Testis (tissue), 2 donors: ENCODE measurements around the gene VPS37B.

Source experiments
- POLR2A ChIP-seq: fragments of 450-650 bp; IDR thresholded peaks from one replicate; pipeline ENCODE4 v1.6.1; 2017; ENCODE audit warnings: antibody characterized with exemption, mild to moderate bottlenecking, moderate library complexity
- TF ChIP-seq, protein P1 (sequence below), 3 experiments: fragments of 450-650 bp in 2 of 3; fragments of 200-600 bp in 1 of 3; sonication (generic) in 1 of 3; IDR thresholded peaks; one replicate each; pipeline ENCODE4 v1.5.1; 2016 to 2019; ENCODE audit warnings: antibody characterized with exemption in 3 of 3, mild to moderate bottlenecking in 2 of 3, moderate library complexity in 1 of 3

- TF ChIP-seq, protein P1, sequence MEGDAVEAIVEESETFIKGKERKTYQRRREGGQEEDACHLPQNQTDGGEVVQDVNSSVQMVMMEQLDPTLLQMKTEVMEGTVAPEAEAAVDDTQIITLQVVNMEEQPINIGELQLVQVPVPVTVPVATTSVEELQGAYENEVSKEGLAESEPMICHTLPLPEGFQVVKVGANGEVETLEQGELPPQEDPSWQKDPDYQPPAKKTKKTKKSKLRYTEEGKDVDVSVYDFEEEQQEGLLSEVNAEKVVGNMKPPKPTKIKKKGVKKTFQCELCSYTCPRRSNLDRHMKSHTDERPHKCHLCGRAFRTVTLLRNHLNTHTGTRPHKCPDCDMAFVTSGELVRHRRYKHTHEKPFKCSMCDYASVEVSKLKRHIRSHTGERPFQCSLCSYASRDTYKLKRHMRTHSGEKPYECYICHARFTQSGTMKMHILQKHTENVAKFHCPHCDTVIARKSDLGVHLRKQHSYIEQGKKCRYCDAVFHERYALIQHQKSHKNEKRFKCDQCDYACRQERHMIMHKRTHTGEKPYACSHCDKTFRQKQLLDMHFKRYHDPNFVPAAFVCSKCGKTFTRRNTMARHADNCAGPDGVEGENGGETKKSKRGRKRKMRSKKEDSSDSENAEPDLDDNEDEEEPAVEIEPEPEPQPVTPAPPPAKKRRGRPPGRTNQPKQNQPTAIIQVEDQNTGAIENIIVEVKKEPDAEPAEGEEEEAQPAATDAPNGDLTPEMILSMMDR (IDR thresholded peaks at IDR 0.05) = no peak
- TF ChIP-seq POLR2A = no peak
Measured at GRCh38 chr12:122851820-122852219, 44.1 kb downstream of the VPS37B start.
